HepG2 (cell line): ENCODE results near the gene GRK3. TPM values are rescaled to one million over a fixed set of nuclear protein-coding genes. Genes with fewer than 3 reads are reported as not detected.
A peak's percentile ranks its signal among the peaks of the same experiment; 100 is the strongest.

ENCODE experiments used
- ARID5B ChIP-seq: IDR thresholded peaks from 2 replicates; pipeline ENCODE4 v1.4.0; 2020; ENCODE audit warnings: mild to moderate bottlenecking, missing genetic modification reagents
- BCL6 ChIP-seq: IDR thresholded peaks from 2 replicates; pipeline ENCODE4 v1.6.1; 2016; ENCODE audit warnings: missing genetic modification reagents, missing compliant biosample characterization
- CEBPG ChIP-seq: IDR thresholded peaks from 2 replicates; pipeline ENCODE4 v1.6.1; 2016
- ELF3 ChIP-seq: IDR thresholded peaks from 2 replicates; pipeline ENCODE4 v1.6.1; 2016; ENCODE audit warnings: missing genetic modification reagents, missing compliant biosample characterization
- ETV5 ChIP-seq: IDR thresholded peaks from 2 replicates; pipeline ENCODE4 v1.6.1; 2018; ENCODE audit warnings: missing biosample characterization, missing genetic modification reagents, inconsistent platforms, borderline replicate concordance
- FOXP4 ChIP-seq: sonication (generic); formaldehyde crosslinking; IDR thresholded peaks from 2 replicates; pipeline ENCODE4 v1.4.0; 2020; ENCODE audit warnings: missing genetic modification reagents
- HNF1B ChIP-seq: sonication (generic); formaldehyde crosslinking; IDR thresholded peaks from 2 replicates; pipeline ENCODE4 v1.5.1; 2020; ENCODE audit warnings: mild to moderate bottlenecking, moderate library complexity, missing genetic modification reagents
- ISL2 ChIP-seq: sonication (generic); formaldehyde crosslinking; IDR thresholded peaks from 2 replicates; pipeline ENCODE4 v1.5.0; 2020; ENCODE audit warnings: missing genetic modification reagents
- JDP2 ChIP-seq: sonication (generic); formaldehyde crosslinking; IDR thresholded peaks from 2 replicates; pipeline ENCODE4 v1.8.1; 2022; ENCODE audit warnings: missing genetic modification reagents, borderline replicate concordance
- MIER3 ChIP-seq: IDR thresholded peaks from 2 replicates; pipeline ENCODE4 v1.6.1; 2016; ENCODE audit warnings: missing compliant biosample characterization, borderline replicate concordance
- PATZ1 ChIP-seq: sonication (generic); formaldehyde crosslinking; IDR thresholded peaks from 2 replicates; pipeline ENCODE4 v1.4.0; 2020; ENCODE audit warnings: missing genetic modification reagents
- PCBP1 ChIP-seq: fragments of 200-400 bp; formaldehyde crosslinking; IDR thresholded peaks from 2 replicates; pipeline ENCODE4 v1.6.1; 2017; ENCODE audit warnings: mild to moderate bottlenecking, low read depth, low read length, borderline replicate concordance
- SYNCRIP ChIP-seq: fragments of 200-400 bp; formaldehyde crosslinking; IDR thresholded peaks from 2 replicates; pipeline ENCODE4 v1.6.1; 2018; ENCODE audit warnings: mild to moderate bottlenecking, low read depth, low read length; ENCODE audit not compliant: insufficient read depth
- TBX2 ChIP-seq: sonication (generic); formaldehyde crosslinking; IDR thresholded peaks from 2 replicates; pipeline ENCODE4 v1.5.0; 2020; ENCODE audit warnings: missing genetic modification reagents, mild to moderate bottlenecking, borderline replicate concordance
- TEAD3 ChIP-seq: optimal IDR thresholded peaks from 2 replicates; pipeline ENCODE3; 2016; ENCODE audit warnings: borderline replicate concordance
- TGIF2 ChIP-seq: IDR thresholded peaks from 2 replicates; pipeline ENCODE4 v1.6.1; 2016; ENCODE audit warnings: control low read depth, missing compliant biosample characterization
- ZHX1 ChIP-seq: sonication (generic); formaldehyde crosslinking; IDR thresholded peaks from 2 replicates; pipeline ENCODE4 v1.8.1; 2022; ENCODE audit warnings: low read depth, mild to moderate bottlenecking, missing genetic modification reagents
- ZNF558 ChIP-seq: sonication (generic); formaldehyde crosslinking; IDR thresholded peaks from 2 replicates; pipeline ENCODE4 v1.9.0; 2022; ENCODE audit warnings: mild to moderate bottlenecking, missing genetic modification reagents, borderline replicate concordance
- polyA plus RNA-seq, 8 experiments: library from polyadenylated mRNA; depleted of rRNA in 3 of 8; stranded (reverse) in 7 of 8; unstranded in 1 of 8; fragments of >200 nt; fragmentation: Illumina TruSeq in 4 of 8; extraction: Trizol in 4 of 8; gene quantifications; 2 replicates each; pipeline versions ENCODE4 v1.2.1 to v1.2.3, GENCODE V29; 2011 to 2016; ENCODE audit warnings: low read depth in 4 of 8, missing spikeins in 1 of 8, mixed read lengths in 1 of 8; ENCODE audit not compliant: insufficient read depth in 1 of 8
- total RNA-seq, 5 experiments: library from RNA; depleted of rRNA; stranded (reverse); fragments of >200 nt; fragmentation: Illumina TruSeq; extraction: Trizol; gene quantifications; 2 replicates each; pipeline ENCODE4 v1.2.3, GENCODE V29; 2016; ENCODE audit warnings: low read depth in 1 of 5

GRK3 gene
- total and polyA plus RNA-seq, 2 of the 13 experiments (the other 11 are each of a cell fraction or from before 2014, with no cell fraction given) = 8.5 to 16.7 TPM

- TF ChIP-seq ZHX1 (no peak), ETV5 (CRISPR knock-in tag) (peak; percentile 90), SYNCRIP (no peak), ZNF558 (CRISPR knock-in tag) (no peak), ISL2 (CRISPR knock-in tag) (peak; percentile 28; the same call in 1 of the 2 replicates), JDP2 (no peak), CEBPG (peak; percentile 62), TGIF2 (CRISPR knock-in tag) (no peak), TBX2 (peak; percentile 23; the same call in 1 of the 2 replicates), PATZ1 (CRISPR knock-in tag) (no peak), TEAD3 (CRISPR knock-in tag) (peak; percentile 20), HNF1B (0 out of 2 replicates have a peak, but pooled peaks have one; percentile 33), ARID5B (CRISPR knock-in tag) (peak; percentile 80), FOXP4 (CRISPR knock-in tag) (peak; percentile 53), PCBP1 (no peak), MIER3 (0 out of 2 replicates have a peak, but pooled peaks have one; percentile 12), BCL6 (CRISPR knock-in tag) (0 out of 2 replicates have a peak, but pooled peaks have one; percentile 41), ELF3 (CRISPR knock-in tag) (peak; percentile 58; the same call in 1 of the 2 replicates)
Measured at GRCh38 chr22:25659413-25659812, 94.9 kb downstream of the GRK3 start (continued).
